Stimulated activated CD8-positive, alpha-beta memory T cell treated with anti-CD3 and anti-CD28 coated beads, Interleukin-12 subunit alpha, Interleukin-12 subunit beta, amount 100 ng/mL, for 24 hours (primary cell): ENCODE results near the gene FAM3A.
"Not testable (repeated sequence)": the region's sequence is repeated elsewhere in the genome, so short reads cannot be mapped to it uniquely, and the experiment has no call there.

ENCODE experiments used
- DNase-seq: peaks from one replicate; pipeline ENCODE4 v3.0.0-alpha.2; 2020; ENCODE audit errors: extremely low read depth

Gene FAM3A

GRCh38 chrX:154515966-154516655 lies at the start of gene FAM3A:
TSS of gene FAM3A (minus strand) at chrX:154516232. CDS start at chrX:154515772, 460 bp downstream.
- peak; percentile 79 for DNase-seq

- not testable (repeated sequence) for DNase-seq
These were observed 46.3 kb upstream of the FAM3A start for GRCh38 chrX:154562295-154562694.

DNA sequence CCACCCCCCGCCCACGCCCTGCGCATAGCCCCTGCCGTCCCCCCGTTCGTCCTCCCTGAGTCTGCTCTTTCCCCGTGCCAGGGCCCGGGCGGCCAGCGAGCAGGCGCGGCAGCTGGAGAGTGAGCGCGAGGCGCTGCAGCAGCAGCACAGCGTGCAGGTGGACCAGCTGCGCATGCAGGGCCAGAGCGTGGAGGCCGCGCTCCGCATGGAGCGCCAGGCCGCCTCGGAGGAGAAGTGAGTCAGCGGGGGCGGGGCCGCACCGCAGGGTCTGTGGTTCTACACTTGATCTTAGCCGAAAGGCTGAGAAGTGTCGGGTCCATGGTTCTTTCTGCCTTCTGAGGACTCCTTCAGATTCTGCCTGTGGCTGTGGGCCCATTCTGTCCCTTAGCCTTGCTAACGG lies 44.3 kb upstream of the FAM3A start:
- not testable (repeated sequence) for DNase-seq

DNA sequence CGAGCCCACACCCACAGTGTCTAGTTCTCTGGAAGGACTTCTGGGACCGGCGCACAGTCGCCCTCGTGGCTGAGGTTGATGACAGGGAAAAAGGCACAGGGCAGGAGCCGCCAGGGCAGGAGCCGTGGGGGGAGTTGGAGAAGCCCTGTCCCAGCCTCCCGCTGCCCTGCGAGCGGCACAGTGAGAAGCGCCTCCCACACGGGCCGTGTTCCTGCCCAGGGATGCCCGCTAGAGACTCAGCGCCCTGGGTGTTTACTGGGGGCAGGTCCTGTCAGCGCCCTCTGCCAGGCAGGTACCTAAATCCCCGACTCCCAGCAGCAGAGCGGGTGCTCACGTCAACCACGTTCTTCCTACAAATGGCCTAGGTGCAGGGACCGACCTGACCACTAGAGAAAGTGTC lies 42.9 kb upstream of the FAM3A start:
- DNase-seq: not testable (repeated sequence)

- DNase-seq: not testable (repeated sequence)
These were observed 42.1 kb upstream of the FAM3A start for GRCh38 chrX:154558060-154558690.

- not testable (repeated sequence) for DNase-seq
These were observed 36.2 kb upstream of the FAM3A start for GRCh38 chrX:154552112-154552806.

GRCh38 chrX:154549766-154550165 lies 33.7 kb upstream of the FAM3A start:
- no peak for DNase-seq

DNA sequence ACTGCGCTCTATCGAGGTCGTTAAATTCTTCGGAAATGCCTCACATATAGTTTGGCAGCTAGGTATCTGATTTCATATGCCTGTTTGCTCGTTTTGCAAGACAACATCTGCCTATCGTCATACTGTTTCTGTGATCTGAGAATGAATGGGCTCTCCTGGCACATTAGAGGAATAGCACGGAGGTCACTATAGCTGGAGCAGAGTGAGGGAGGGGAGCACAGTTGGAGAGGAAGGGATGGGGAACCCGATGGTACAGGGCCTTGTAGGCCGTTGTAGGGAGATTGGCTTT lies 31.9 kb upstream of the FAM3A start:
- DNase-seq: no peak

DNA sequence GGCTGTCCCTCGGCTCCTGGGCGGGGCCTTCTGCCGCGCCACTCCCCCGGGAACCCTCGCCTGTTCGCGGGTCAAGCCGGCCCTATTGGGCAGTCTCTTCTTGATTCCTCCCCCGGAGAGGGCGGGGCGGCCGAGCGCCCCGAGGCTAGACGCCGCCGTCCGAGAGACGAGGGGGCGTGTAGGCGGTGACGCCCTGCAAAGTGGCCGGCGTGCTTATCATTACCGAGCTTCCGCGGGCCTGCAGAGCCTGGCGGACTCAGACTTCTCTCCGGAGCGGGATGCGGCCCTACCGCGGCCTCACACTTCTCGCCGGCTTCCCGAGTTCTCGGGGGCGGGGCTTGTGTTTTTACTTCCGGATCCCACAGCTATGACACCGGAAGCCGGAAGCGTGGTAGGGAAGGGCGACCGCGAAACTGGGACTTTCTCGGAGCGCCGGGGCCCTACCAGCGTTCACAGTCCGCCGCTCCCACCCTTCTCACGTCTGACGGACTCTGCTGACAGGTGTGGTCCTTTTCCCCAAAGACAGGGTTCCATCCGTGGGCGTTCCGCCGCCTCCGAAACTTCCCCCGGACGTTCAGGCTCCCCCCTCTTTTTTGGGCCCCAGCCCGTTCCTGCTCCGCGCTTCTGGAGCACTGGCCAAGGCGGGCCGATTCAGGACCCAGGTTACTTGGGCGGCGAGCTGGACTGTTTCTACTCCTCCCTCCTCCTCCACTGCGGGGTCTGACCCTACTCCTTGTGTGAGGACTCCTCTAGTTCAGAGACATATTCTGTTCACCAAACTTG lies 31.4 kb upstream of the FAM3A start, which contains the start of gene IKBKG:
TSS of gene IKBKG (plus strand) at position 376 of the 783 bp plus-strand sequence. CDS start 4,383 bp downstream, outside the sequence.
- peak; percentile 56 for DNase-seq

DNA sequence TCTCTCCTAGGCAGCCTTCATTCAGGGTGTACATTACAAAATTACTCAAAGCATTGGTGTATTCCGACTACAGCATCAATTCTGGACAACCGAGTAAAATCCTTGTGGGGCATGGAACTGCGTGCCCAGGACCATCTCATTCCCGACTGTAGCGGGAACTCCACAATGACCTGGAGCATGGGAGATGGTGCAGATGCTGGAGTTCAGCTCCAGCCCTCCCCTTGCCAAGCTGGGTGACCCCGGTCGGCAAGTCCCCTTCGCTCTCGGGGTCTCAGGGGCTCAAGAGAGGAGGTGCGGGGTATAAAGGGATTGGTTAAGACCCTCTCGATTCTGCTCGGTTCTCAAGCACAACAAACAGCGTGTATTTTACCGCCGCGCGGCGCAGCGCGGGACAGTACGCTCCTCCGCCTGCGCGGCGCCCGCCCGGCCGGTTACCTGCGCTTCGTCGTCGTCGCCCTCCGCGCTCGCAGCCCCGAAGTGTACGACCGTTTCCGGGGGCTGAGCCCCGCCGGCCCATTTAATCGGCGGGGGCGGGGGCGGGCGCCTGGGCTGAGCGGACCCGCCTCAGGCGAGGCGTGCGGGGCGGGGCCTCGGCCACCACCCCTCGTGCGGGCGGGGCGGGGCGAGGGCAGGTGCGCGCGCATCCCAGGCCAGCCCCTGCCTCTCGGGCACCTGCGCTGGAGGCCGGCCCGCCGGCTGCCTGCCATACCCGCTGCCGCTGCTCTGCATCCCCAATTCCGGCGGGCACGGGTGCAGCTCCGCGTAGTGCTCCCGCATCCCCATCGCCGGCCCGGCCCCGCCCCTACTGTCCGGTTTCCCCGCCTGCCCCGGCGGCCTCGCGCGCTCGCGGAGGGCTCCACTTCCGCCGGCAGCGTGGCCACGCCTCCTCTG lies 30.6 kb upstream of the FAM3A start, which contains the start of gene G6PD:
TSS of gene G6PD (minus strand) at position 493 of the 891 bp plus-strand sequence. CDS start 691 bp downstream, outside the sequence.
- DNase-seq: peak; percentile 53

DNA sequence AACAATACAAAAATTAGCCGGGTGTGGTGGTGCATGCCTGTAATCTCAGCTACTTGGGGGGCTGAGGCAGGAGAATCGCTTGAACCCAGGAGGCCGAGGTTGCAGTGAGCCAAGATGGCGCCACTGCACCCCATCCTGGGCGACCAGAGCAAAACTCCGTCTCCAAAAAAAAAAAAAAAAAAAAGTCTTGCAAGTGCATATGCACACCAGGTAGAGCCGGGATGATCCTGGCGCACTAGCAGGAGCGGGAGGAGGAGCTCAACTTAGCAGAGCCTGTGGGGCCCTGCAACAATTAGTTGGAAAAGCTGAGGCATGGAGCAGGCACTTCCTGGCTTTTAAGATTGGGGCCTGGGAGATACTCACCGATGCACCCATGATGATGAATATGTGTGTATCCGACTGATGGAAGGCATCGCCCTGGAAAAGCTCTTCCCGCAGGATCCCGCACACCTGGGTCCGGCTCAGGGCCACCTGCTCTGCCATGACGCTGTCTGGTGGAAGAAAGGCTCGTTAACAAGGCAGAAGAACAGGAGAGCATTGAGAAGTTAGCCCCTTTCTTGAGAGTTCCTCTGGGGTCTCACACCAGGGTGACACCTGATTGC lies 29.7 kb upstream of the FAM3A start:
- no peak for DNase-seq

- DNase-seq: no peak
These were observed 26.8 kb upstream of the FAM3A start for GRCh38 chrX:154542723-154543424.

GRCh38 chrX:154541896-154542722 lies 26.1 kb upstream of the FAM3A start:
- DNase-seq: no peak

DNA sequence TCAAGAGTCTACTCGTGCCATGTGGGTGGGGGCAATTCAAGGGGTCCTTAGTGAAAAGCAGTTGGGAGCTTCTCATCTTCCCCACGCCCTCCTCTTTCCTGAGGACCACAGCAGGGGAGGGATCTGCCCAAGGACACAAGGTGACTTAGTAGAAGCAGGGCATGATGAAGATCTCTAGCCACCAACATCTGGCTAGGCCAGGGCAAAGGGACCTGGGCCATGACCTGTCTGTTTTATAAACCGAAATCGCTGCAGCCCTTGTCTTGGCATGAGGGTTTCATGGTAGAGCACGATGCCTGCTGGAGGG lies 25.5 kb upstream of the FAM3A start:
- DNase-seq: no peak

DNA sequence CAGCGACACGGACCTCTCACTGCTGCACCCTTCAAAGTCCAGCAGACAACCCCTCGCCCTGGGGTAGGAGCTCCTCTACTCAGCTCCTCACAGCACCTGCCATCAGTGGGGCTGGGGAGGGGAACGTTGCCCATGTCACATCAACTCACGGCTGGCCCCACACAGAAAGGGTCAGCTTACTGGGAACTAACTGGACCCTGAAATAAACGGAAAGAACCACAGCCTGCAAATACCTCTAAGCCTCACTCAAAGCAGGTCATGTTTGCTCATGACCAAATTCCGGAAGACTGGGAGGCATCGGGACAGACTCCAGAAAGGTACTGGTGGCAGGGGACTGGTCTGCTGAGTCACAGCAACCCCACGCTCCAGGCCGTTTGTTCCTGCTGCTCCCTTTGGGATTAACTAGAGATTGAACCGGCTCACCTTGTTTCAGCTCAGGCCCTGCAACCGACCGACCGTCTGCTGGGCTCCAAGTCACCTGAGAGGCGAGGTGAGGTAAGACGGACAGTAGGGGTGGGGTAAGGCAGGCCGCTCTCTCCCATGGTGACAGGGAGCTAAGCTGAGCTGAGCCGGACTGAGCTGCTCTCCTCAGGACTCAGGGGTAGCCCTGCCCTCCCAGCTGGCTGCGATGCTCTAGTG lies 25.0 kb upstream of the FAM3A start:
- no peak for DNase-seq

GRCh38 chrX:154540365-154540764 lies 24.3 kb upstream of the FAM3A start:
- not testable (repeated sequence) for DNase-seq

- no peak for DNase-seq
These were observed 23.0 kb upstream of the FAM3A start for GRCh38 chrX:154539077-154539476.

DNA sequence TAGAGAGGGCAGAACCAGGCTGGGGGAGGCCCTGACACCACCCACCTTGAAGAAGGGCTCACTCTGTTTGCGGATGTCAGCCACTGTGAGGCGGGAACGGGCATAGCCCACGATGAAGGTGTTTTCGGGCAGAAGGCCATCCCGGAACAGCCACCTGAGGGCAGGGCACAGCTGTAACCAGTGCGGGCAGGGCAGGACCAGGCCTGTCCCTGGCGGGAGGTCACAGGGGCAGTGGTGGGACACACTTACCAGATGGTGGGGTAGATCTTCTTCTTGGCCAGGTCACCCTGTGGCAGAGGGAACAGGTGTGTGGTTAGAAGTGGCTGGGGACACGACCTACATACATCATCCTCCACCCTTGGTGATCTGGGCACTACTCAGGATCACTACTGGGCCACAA lies 19.9 kb upstream of the FAM3A start:
- DNase-seq: no peak
